Measurements from ENCODE around the gene STAG1.

DNA sequence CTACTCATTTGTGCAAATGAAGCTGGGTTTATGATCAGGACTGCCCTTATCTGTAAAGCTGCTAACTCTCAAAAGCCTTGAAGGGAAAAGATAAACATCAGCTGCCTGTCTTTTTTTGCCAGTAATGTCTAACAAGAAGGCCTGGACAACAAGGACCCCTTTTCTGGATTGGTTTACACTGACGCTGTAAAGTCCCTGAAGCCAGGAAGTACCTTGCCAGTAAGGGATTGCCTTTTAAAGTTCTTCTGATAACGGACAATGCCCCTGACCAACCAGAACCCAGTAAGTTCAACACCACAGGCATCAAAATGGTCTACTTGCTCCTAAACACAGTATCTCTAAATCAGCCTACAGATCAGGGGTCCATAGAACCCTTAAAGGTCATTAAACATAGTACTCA, 324.0 kb downstream of the STAG1 start:
- TF ChIP-seq, protein P1, sequence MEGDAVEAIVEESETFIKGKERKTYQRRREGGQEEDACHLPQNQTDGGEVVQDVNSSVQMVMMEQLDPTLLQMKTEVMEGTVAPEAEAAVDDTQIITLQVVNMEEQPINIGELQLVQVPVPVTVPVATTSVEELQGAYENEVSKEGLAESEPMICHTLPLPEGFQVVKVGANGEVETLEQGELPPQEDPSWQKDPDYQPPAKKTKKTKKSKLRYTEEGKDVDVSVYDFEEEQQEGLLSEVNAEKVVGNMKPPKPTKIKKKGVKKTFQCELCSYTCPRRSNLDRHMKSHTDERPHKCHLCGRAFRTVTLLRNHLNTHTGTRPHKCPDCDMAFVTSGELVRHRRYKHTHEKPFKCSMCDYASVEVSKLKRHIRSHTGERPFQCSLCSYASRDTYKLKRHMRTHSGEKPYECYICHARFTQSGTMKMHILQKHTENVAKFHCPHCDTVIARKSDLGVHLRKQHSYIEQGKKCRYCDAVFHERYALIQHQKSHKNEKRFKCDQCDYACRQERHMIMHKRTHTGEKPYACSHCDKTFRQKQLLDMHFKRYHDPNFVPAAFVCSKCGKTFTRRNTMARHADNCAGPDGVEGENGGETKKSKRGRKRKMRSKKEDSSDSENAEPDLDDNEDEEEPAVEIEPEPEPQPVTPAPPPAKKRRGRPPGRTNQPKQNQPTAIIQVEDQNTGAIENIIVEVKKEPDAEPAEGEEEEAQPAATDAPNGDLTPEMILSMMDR (IDR thresholded peaks at IDR 0.05; ENCODE audit: insufficient read depth, low read depth, low read length), result no peak
- no peak for TF ChIP-seq EZH2 (IDR thresholded peaks at IDR 0.05; ENCODE audit: insufficient read depth, low read length)

Data from astrocyte (in vitro differentiated cells and primary cell).